PC-3 (cell line): ENCODE results near the gene STPG2. TPM values are rescaled to one million over a fixed set of nuclear protein-coding genes. Genes with fewer than 3 reads are reported as not detected.

Experiments used
- ATAC-seq: fragments of 200-7000 bp; cut with Tn5 transposase; 2 replicates; pipeline ENCODE4 v1.9.1; 2020; ENCODE audit warnings: mild to moderate bottlenecking, moderate library complexity
- BruUV-seq: library from RNA; stranded (reverse); fragments of 400-500 nt; replicated peaks from 2 replicates; lab custom pipeline; 2021; lab: Mats Ljungman, UMichigan
- CTCF ChIA-PET: fragments of 300-600 bp; sonication (Branson Sonifier 250); formaldehyde crosslinking; loops from one replicate; lab custom pipeline; 2022; ENCODE audit warnings: antibody characterized with exemption; lab: Charles Lee
- POLR2A ChIA-PET: fragments of 300-600 bp; sonication (Branson Sonifier 250); formaldehyde crosslinking; loops from one replicate; lab custom pipeline; 2022; ENCODE audit warnings: antibody characterized with exemption; ENCODE audit not compliant: unreplicated experiment; lab: Charles Lee
- DNase-seq: peaks from one replicate; pipeline ENCODE4 v3.0.0-alpha.2; 2015
- H2AFZ ChIP-seq: fragments of 300-600 bp; sonication (generic); 2 replicates; pipeline ENCODE4 v1.6.0; 2016; ENCODE audit warnings: antibody characterized with exemption, low read length
- H3F3A ChIP-seq: fragments of 300-600 bp; sonication (generic); one replicate; pipeline ENCODE4 v1.6.0; 2017; ENCODE audit warnings: antibody characterized with exemption, low read length, control low read depth, mild to moderate bottlenecking; ENCODE audit not compliant: unreplicated experiment
- H3K27ac ChIP-seq: fragments of 300-600 bp; sonication (generic); 2 replicates; pipeline ENCODE4 v1.5.1; 2016; ENCODE audit warnings: mild to moderate bottlenecking, low read length
- H3K27me3 ChIP-seq: fragments of 300-600 bp; sonication (generic); 2 replicates; pipeline ENCODE4 v1.6.1; 2016; ENCODE audit warnings: low read length, mixed read lengths
- H3K36me3 ChIP-seq: fragments of 300-600 bp; sonication (generic); 2 replicates; pipeline ENCODE4 v1.6.1; 2016; ENCODE audit warnings: low read depth, mixed run types, low read length, mixed read lengths
- H3K4me1 ChIP-seq: fragments of 300-600 bp; sonication (generic); 2 replicates; pipeline ENCODE4 v1.5.1; 2016; ENCODE audit warnings: low read length; ENCODE audit not compliant: insufficient read depth
- H3K4me2 ChIP-seq: fragments of 300-600 bp; sonication (generic); 2 replicates; pipeline ENCODE4 v1.6.0; 2016; ENCODE audit warnings: low read length
- H3K4me3 ChIP-seq: fragments of 300-600 bp; sonication (generic); 2 replicates; pipeline ENCODE4 v1.5.1; 2016; ENCODE audit warnings: mild to moderate bottlenecking, low read length, mixed read lengths
- H3K79me2 ChIP-seq: fragments of 300-600 bp; sonication (generic); 2 replicates; pipeline ENCODE4 v1.6.1; 2017; ENCODE audit warnings: low read length, mixed read lengths
- H3K9ac ChIP-seq: fragments of 300-600 bp; sonication (generic); 2 replicates; pipeline ENCODE4 v1.6.0; 2016; ENCODE audit warnings: mild to moderate bottlenecking, low read length
- H3K9me2 ChIP-seq: fragments of 300-600 bp; sonication (generic); replicated peaks from 2 replicates; pipeline ENCODE4 v1.6.1; 2016; ENCODE audit warnings: mixed run types, low read length, mixed read lengths
- H3K9me3 ChIP-seq: fragments of 300-600 bp; sonication (generic); 2 replicates; pipeline ENCODE4 v1.6.1; 2016; ENCODE audit warnings: low read length, mixed read lengths
- H4K20me1 ChIP-seq: fragments of 300-600 bp; sonication (generic); 2 replicates; pipeline ENCODE4 v1.6.1; 2016; ENCODE audit warnings: low read length, mixed read lengths
- CTCF ChIP-seq: fragments of 300-600 bp; sonication (generic); conservative IDR thresholded peaks from 2 replicates; pipeline ENCODE4 v1.5.1; 2017; ENCODE audit warnings: antibody characterized with exemption, low read depth, mild to moderate bottlenecking, low read length
- EZH2 ChIP-seq: fragments of 300-600 bp; sonication (generic); IDR thresholded peaks from one replicate; pipeline ENCODE4 v1.6.1; 2017; ENCODE audit warnings: antibody characterized with exemption, mild to moderate bottlenecking, low read length; ENCODE audit not compliant: unreplicated experiment
- EZH2phosphoT487 ChIP-seq: fragments of 300-600 bp; sonication (generic); IDR thresholded peaks from 2 replicates; pipeline ENCODE4 v1.6.1; 2018; ENCODE audit warnings: mild to moderate bottlenecking, antibody characterized with exemption, low read length, borderline replicate concordance
- intact Hi-C: fragments of 100-400 bp; cut with micrococcal nuclease; formaldehyde crosslinking; loops from 2 replicates; pipeline ENCODE4 v1.9.0; 2023
- total RNA-seq: library from RNA; depleted of rRNA; stranded (reverse); fragments of >200 nt; gene quantifications from 2 replicates; pipeline ENCODE4 v1.2.3, GENCODE V29; 2014

The STPG2 gene
- total RNA-seq, 1 experiment from 2014 or later = not detected

- Histone ChIP-seq H3F3A (no peaks in the 10 kb centered on the region), H3K9me2 (no peaks in the 10 kb centered on the region), H3K9ac (no peak overlapping the region), H3K4me3 (no peak overlapping the region), H3K4me2 (no peak overlapping the region), H3K4me1 (no peaks in the 10 kb centered on the region), H4K20me1 (no peaks in the 10 kb centered on the region), H3K27ac (no peak overlapping the region), H3K27me3 (no peaks in the 10 kb centered on the region), H3K36me3 (no peaks in the 10 kb centered on the region), H3K9me3 (no peaks in the 10 kb centered on the region), H2AFZ (no peak overlapping the region), H3K79me2 (no peaks in the 10 kb centered on the region)
- TF ChIP-seq EZH2phosphoT487 = no peak
- no peak for TF ChIP-seq CTCF
- TF ChIP-seq EZH2 = no peak
- DNase-seq = no peak
- CTCF ChIA-PET = no interaction called here
- ATAC-seq = no peak
- POLR2A ChIA-PET = no interaction called here
- intact Hi-C loops = no loop called here
- BruUV-seq = no TSS peak
These were observed 330.5 kb downstream of the STPG2 start for GRCh38 chr4:97812768-97813167.

GRCh38 chr4:97786306-97786920, 356.9 kb downstream of the STPG2 start:
- ATAC-seq (peak; percentile 61), DNase-seq (peak; percentile 55)
- Histone ChIP-seq H3K27me3 (no peaks in the 10 kb centered on the region), H3K27ac (no peak overlapping the region), H4K20me1 (no peaks in the 10 kb centered on the region), H3K4me3 (no peak overlapping the region), H2AFZ (no peak overlapping the region), H3K79me2 (no peaks in the 10 kb centered on the region), H3K9ac (no peak overlapping the region), H3K9me3 (no peaks in the 10 kb centered on the region), H3K9me2 (no peaks in the 10 kb centered on the region), H3K36me3 (no peaks in the 10 kb centered on the region), H3K4me1 (no peaks in the 10 kb centered on the region), H3K4me2 (no peak overlapping the region), H3F3A (no peaks in the 10 kb centered on the region)
- no peak for TF ChIP-seq EZH2
- TF ChIP-seq EZH2phosphoT487 = no peak
- no peak for TF ChIP-seq CTCF
- ChIA-PET POLR2A (no interaction called here), CTCF (no interaction called here)
- intact Hi-C loops = no loop called here
- BruUV-seq = no TSS peak

- no peak overlapping the region for H3K9ac ChIP-seq
- H3K36me3 ChIP-seq = no peaks in the 10 kb centered on the region
- no peaks in the 10 kb centered on the region for H3K79me2 ChIP-seq
- no peak overlapping the region for H3K27ac ChIP-seq
- no peak for DNase-seq
- no peak overlapping the region for H3K4me2 ChIP-seq
- intact Hi-C loops = no loop called here
- H3K9me2 ChIP-seq = no peaks in the 10 kb centered on the region
- POLR2A ChIA-PET = no interaction called here
- no peak overlapping the region for H2AFZ ChIP-seq
- CTCF ChIA-PET = no interaction called here
- TF ChIP-seq EZH2 = no peak
- no peak for TF ChIP-seq EZH2phosphoT487
- TF ChIP-seq CTCF = no peak
- no TSS peak for BruUV-seq
- H3K27me3 ChIP-seq = no peaks in the 10 kb centered on the region
- no peaks in the 10 kb centered on the region for H3K4me1 ChIP-seq
- no peaks in the 10 kb centered on the region for H4K20me1 ChIP-seq
- no peaks in the 10 kb centered on the region for H3F3A ChIP-seq
- H3K4me3 ChIP-seq = no peak overlapping the region
- ATAC-seq = no peak
- no peaks in the 10 kb centered on the region for H3K9me3 ChIP-seq
These were observed 365.1 kb downstream of the STPG2 start for GRCh38 chr4:97778174-97778573.
